DOHH2 (cell line): ENCODE results near the gene NSG2.

Experiments
- H3F3A ChIP-seq: fragments of 200-600 bp; sonication (generic), shearing (Covaris generic); 2 replicates; pipeline ENCODE4 v1.6.0; 2016; ENCODE audit warnings: antibody characterized with exemption, mild to moderate bottlenecking; ENCODE audit not compliant: control insufficient read depth, insufficient read depth
- H3K27ac ChIP-seq: fragments of 200-600 bp; sonication (generic); 2 replicates; pipeline ENCODE4 v1.5.1; 2014; ENCODE audit warnings: low read depth, mild to moderate bottlenecking, low read length, moderate library complexity
- H3K27me3 ChIP-seq: fragments of 200-600 bp; sonication (generic); 2 replicates; pipeline ENCODE4 v1.6.1; 2014; ENCODE audit warnings: mild to moderate bottlenecking, low read length, mixed read lengths; ENCODE audit not compliant: control insufficient read depth
- H3K36me3 ChIP-seq: fragments of 200-600 bp; sonication (generic); 2 replicates; pipeline ENCODE4 v1.6.1; 2014; ENCODE audit warnings: mild to moderate bottlenecking, low read length, moderate library complexity, mixed read lengths; ENCODE audit not compliant: control insufficient read depth
- H3K4me1 ChIP-seq: fragments of 200-600 bp; sonication (generic); 2 replicates; pipeline ENCODE4 v1.6.1; 2014; ENCODE audit warnings: mild to moderate bottlenecking, low read length, mixed read lengths; ENCODE audit not compliant: control insufficient read depth
- H3K4me2 ChIP-seq: fragments of 200-600 bp; sonication (generic); 2 replicates; pipeline ENCODE4 v1.6.0; 2014; ENCODE audit warnings: mild to moderate bottlenecking, low read length, moderate library complexity
- H3K4me3 ChIP-seq: fragments of 200-600 bp; sonication (generic); 2 replicates; pipeline ENCODE4 v1.5.1; 2014; ENCODE audit warnings: mild to moderate bottlenecking, low read length, mixed read lengths
- H3K79me2 ChIP-seq: fragments of 200-600 bp; sonication (generic); 2 replicates; pipeline ENCODE4 v1.6.1; 2014; ENCODE audit warnings: mild to moderate bottlenecking, low read length, mixed read lengths; ENCODE audit not compliant: control insufficient read depth
- H3K9me2 ChIP-seq: fragments of 200-600 bp; sonication (generic); replicated peaks from 2 replicates; pipeline ENCODE4 v1.6.1; 2014; ENCODE audit warnings: mild to moderate bottlenecking, low read length, mixed read lengths; ENCODE audit not compliant: control insufficient read depth
- H3K9me3 ChIP-seq: fragments of 200-600 bp; sonication (generic); 2 replicates; pipeline ENCODE4 v1.6.1; 2014; ENCODE audit warnings: antibody characterized with exemption, low read length, mixed read lengths; ENCODE audit not compliant: control insufficient read depth, insufficient read depth
- H4K20me1 ChIP-seq: fragments of 200-600 bp; sonication (generic); 2 replicates; pipeline ENCODE4 v1.6.0; 2014; ENCODE audit warnings: low read depth, mild to moderate bottlenecking, antibody characterized with exemption, low read length, moderate library complexity; ENCODE audit not compliant: control insufficient read depth, insufficient read depth
- EZH2phosphoT487 ChIP-seq: fragments of 200-600 bp; sonication (generic); IDR thresholded peaks from 2 replicates; pipeline ENCODE4 v1.6.1; 2017; ENCODE audit warnings: borderline replicate concordance, mild to moderate bottlenecking, antibody characterized with exemption, low read length, moderate library complexity, mixed read lengths
- TF ChIP-seq, protein P1 (sequence below): fragments of 200-600 bp; sonication (generic); IDR thresholded peaks from one replicate; pipeline ENCODE4 v1.5.1; 2014; ENCODE audit warnings: antibody characterized with exemption, mild to moderate bottlenecking, low read depth, low read length; ENCODE audit not compliant: poor library complexity, severe bottlenecking

Gene NSG2

DNA sequence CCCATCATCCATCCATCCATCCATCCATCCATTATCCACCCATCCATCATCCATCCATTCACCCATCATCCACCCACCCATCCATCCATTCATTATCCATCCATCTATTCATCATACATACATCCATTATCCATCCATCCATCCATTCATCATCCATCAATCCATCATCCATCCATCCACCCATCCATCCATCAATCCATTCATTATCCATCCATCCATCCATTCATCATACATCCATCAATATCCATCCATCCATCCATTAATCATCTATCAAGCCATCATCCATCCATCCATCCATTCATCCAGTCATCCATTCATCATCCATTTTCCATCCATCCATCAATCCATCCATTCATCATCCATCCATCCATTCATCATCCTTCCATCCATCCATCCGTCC lies 89.0 kb downstream of the NSG2 start:
- Histone ChIP-seq H3K79me2 (no peaks in the 10 kb centered on the region), H3K9me2 (no peaks in the 10 kb centered on the region), H3F3A (no peaks in the 10 kb centered on the region), H3K9me3 (no peaks in the 10 kb centered on the region), H3K27ac (no peak overlapping the region), H3K27me3 (no peaks in the 10 kb centered on the region), H3K4me3 (no peak overlapping the region), H3K36me3 (no peaks in the 10 kb centered on the region), H4K20me1 (no peaks in the 10 kb centered on the region), H3K4me1 (no peaks in the 10 kb centered on the region), H3K4me2 (no peak overlapping the region)
- TF ChIP-seq, protein P1, sequence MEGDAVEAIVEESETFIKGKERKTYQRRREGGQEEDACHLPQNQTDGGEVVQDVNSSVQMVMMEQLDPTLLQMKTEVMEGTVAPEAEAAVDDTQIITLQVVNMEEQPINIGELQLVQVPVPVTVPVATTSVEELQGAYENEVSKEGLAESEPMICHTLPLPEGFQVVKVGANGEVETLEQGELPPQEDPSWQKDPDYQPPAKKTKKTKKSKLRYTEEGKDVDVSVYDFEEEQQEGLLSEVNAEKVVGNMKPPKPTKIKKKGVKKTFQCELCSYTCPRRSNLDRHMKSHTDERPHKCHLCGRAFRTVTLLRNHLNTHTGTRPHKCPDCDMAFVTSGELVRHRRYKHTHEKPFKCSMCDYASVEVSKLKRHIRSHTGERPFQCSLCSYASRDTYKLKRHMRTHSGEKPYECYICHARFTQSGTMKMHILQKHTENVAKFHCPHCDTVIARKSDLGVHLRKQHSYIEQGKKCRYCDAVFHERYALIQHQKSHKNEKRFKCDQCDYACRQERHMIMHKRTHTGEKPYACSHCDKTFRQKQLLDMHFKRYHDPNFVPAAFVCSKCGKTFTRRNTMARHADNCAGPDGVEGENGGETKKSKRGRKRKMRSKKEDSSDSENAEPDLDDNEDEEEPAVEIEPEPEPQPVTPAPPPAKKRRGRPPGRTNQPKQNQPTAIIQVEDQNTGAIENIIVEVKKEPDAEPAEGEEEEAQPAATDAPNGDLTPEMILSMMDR = no peak
- no peak for TF ChIP-seq EZH2phosphoT487

- Histone ChIP-seq H3K4me2 (no peak overlapping the region), H3K36me3 (no peaks in the 10 kb centered on the region), H3K4me3 (no peak overlapping the region), H3K79me2 (no peaks in the 10 kb centered on the region), H3K9me2 (no peaks in the 10 kb centered on the region), H4K20me1 (no peaks in the 10 kb centered on the region), H3F3A (no peaks in the 10 kb centered on the region), H3K27me3 (no peaks in the 10 kb centered on the region), H3K4me1 (no peaks in the 10 kb centered on the region), H3K9me3 (no peaks in the 10 kb centered on the region), H3K27ac (no peak overlapping the region)
- no peak for TF ChIP-seq EZH2phosphoT487
- TF ChIP-seq, protein P1 = no peak
These were observed 94.1 kb downstream of the NSG2 start for GRCh38 chr5:174139623-174140022.

GRCh38 chr5:174140452-174141020 lies 95.0 kb downstream of the NSG2 start:
- Histone ChIP-seq H3K27ac (no peak overlapping the region), H3K79me2 (no peaks in the 10 kb centered on the region), H4K20me1 (no peaks in the 10 kb centered on the region), H3K9me3 (no peaks in the 10 kb centered on the region), H3K9me2 (no peaks in the 10 kb centered on the region), H3K4me3 (no peak overlapping the region), H3K4me1 (no peaks in the 10 kb centered on the region), H3K27me3 (no peaks in the 10 kb centered on the region), H3K36me3 (no peaks in the 10 kb centered on the region), H3F3A (no peaks in the 10 kb centered on the region), H3K4me2 (no peak overlapping the region)
- no peak for TF ChIP-seq EZH2phosphoT487
- TF ChIP-seq, protein P1 = no peak
